ENCODE data around the gene TMPRSS4. TPM values are rescaled to one million over a fixed set of nuclear protein-coding genes. Genes with fewer than 3 reads are reported as not detected.

The TMPRSS4 gene
- total RNA-seq, 1 donor from 2014 or later: not detected

DNA sequence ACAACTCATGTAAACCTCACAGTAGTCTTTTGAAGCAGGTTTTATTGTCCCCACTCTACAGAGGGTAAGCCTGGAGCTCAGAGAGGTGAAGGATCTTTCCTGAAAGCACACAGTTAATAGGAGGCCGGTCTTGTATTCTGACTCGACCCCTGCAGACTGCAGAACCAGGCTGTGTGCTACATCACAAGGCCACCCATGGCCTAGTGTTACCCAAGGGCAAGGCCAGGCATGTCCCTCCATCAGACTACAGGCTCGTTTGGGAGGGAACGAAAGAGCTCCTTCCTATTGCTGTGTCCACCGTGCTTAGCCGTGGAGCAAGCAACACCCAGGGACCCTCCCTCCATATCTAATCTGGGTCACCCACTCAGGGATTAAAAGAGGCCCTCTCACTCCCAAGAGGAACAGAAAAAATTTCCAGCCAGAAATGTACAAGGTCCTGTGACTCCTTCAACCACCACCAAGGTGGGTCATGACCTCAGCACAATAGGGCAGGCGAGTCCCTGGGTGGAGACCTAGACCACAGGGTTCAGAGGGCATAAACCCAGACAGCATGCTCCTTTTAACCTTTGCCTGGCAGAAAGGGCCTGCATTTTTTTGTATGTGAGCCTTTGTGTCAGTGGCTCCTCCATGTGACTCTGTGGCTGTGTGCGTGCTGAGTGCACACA lies 16.2 kb downstream of the TMPRSS4 start:
- intact Hi-C loops (cut with DNase I): no loop called here
- no peak for ATAC-seq
- DNase-seq (ENCODE audit: missing footprints): no peak

DNA sequence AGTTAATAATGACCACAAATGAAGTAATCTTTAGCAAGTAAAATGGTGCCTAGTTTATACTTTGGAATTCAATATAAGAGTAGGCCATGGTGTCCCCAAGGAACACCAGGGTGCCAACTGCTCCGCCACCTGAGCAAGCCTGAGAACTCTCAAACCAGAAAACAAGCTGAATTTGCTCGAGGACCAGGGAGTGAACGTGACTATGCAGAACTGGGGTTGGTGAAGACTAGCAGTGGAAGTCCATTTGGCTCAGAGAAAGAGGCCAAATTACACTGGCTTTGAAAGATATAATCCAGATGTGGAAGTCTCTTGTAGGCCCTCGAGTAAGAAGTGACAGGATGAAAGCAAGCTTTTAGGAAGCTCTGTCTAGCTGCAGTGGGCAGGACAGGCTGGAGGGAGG lies 18.6 kb downstream of the TMPRSS4 start:
- ATAC-seq (no peak), DNase-seq (ENCODE audit: missing footprints) (no peak)
- intact Hi-C loops (cut with DNase I): no loop called here

DNA sequence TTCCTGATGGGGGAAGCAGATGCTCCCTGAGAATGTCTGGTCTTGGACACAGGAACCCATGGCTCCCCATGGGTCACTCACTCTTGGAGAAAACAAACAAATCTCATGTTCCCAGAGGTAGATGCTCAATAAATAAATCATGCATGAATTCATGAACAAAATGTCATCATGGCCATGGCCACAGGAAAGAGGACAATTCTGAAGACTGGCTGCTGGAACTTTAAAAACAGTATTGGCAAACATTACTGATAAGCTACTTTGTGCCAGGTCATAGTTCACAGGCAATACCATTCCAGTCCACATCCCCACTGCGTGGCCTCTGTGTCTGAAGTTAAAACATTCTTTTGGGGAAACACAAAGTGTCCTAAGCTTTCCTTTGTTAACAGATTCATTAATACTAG lies 19.1 kb downstream of the TMPRSS4 start:
- ATAC-seq (no peak), DNase-seq (ENCODE audit: missing footprints) (no peak)
- intact Hi-C loops (cut with DNase I): no loop called here

DNA sequence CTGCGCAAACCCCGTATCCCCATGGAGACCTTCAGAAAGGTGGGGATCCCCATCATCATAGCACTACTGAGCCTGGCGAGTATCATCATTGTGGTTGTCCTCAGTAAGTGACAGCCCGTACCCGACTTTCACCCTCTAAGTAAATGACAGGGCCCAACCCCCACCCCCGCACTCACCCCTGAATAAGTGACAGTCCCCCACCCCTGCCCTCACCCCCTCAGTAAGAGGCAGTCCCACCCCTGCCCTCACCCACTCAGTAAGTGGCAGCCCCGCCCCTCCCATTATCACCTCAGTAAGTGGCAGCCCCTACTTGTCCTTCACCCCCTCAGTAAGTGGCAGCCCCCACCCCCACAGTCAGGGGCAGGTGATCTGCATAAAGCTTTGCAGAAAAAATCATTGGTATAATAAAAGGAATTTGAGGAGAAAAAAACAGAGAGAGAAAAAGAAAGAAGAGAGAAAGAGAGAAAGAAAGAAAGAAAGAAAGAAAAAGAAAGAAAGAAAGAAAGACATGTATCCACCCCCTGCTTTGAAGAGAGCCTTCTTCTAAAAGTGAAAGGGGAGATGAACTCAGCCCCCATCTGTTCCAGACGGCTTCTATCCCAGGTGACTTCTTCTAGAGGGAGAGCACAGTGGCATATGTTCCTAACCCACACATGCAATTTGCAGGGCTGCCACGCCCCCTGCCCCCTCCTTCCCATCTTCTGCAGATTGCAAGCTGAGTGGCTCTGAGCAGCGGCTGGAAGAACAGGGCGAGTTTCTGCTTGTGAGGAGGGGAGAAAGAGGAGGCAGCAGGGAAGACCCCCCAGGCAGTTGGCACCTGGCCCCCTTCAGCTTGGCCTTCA lies 22.3 kb downstream of the TMPRSS4 start:
- DNase-seq (ENCODE audit: missing footprints) (no peak), ATAC-seq (no peak)
- intact Hi-C loops (cut with DNase I): no loop called here

DNA sequence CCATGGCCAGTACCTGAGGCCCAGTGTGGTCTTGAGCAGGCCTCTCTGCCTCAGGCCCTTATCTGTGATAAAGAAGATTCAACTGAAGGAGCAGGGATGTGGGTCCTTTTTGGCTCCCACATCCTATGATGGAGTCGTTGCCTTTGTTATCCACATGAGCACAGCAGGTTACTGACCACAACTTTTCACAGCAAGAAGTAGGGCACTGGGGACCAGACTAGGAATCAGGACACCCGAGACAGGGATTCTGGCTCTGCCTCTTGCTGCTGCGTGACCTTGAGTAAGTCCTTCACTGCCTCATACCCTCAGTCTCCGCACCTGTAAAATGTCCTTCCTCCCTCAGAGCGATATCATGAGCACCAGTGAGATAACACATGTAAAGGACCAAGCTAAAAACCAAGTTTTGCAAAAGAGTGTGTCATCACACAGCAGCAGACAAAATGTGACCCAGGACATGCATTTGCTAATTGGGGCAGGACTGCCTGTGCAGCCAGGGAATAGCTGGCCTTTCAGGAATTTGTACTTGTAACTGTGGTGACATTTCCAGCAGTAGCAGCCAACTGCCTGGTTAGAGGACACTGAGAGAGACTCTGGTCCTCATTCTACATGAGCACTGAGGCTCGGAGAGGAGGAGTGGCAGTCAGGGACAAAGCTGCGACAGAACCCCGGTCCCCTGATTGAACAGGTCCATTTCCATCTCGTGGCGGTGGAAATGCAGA lies 23.1 kb downstream of the TMPRSS4 start:
- DNase-seq (ENCODE audit: missing footprints) (no peak), ATAC-seq (peak; percentile 92)
- intact Hi-C loops (cut with DNase I): no loop called here

DNA sequence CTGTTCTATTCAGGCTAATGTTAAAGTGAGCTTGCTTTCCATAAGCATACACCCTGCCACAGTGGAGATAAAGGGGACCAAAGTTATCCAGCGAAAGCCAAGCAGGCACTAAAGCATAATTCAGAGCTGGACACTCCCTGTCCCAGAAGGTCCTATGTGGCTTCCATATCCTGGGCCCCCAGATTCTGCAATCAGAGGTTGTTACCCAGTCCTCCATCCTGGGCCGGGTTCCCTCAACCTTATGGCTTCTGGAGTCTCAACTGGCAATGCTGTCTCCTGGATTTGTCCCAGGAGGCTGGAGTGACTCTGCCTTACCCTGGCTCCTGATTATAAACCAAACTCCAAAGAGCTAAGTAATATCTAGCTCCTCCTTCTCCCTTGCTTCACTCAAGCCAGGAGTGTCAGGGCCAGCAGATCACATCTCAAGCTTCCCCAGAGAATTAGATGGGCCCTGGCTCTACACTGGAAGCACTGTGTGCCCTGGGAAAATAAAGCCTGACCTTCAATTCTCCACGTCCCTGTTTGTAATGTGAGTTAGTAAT lies 23.9 kb downstream of the TMPRSS4 start:
- intact Hi-C loops (cut with DNase I): no loop called here
- ATAC-seq (peak; percentile 27), DNase-seq (ENCODE audit: missing footprints) (no peak)

DNA sequence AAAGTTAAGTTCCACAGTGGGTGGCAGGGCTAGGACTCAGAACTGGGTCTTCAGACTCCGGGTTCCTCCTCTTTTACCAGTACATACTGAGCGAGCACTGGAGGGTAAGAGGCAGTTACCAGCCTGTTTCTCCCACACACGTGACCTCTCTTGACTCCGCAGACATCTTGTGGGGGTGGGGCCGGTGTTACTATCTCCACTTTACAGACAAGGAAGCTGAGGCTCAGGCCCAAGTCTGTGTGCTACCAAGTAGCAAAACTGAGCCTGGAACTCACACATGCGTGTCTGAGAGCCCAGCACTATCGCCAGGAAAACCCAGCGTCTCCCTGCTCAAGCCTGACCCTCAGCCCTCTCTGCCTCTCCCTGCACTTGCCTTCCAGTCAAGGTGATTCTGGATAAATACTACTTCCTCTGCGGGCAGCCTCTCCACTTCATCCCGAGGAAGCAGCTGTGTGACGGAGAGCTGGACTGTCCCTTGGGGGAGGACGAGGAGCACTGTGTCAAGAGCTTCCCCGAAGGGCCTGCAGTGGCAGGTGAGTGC lies 25.9 kb downstream of the TMPRSS4 start:
- intact Hi-C loops (cut with DNase I): no loop called here
- no peak for DNase-seq (ENCODE audit: missing footprints)
- no peak for ATAC-seq

DNA sequence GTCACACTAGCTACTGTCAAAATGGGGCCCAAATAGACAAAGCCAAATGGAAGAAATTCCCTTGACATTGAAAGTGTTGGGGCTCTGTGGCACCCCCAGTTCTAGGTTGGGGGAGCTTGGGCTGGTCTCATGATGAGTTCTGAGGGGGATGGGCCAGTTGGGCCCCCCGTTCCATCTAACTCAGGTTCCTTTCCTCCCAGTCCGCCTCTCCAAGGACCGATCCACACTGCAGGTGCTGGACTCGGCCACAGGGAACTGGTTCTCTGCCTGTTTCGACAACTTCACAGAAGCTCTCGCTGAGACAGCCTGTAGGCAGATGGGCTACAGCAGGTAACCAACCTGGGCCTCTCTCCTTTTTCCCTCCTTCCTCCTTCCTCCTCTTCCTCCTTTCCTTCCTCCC lies 27.6 kb downstream of the TMPRSS4 start:
- DNase-seq (ENCODE audit: missing footprints) (no peak), ATAC-seq (no peak)
- intact Hi-C loops (cut with DNase I): no loop called here

DNA sequence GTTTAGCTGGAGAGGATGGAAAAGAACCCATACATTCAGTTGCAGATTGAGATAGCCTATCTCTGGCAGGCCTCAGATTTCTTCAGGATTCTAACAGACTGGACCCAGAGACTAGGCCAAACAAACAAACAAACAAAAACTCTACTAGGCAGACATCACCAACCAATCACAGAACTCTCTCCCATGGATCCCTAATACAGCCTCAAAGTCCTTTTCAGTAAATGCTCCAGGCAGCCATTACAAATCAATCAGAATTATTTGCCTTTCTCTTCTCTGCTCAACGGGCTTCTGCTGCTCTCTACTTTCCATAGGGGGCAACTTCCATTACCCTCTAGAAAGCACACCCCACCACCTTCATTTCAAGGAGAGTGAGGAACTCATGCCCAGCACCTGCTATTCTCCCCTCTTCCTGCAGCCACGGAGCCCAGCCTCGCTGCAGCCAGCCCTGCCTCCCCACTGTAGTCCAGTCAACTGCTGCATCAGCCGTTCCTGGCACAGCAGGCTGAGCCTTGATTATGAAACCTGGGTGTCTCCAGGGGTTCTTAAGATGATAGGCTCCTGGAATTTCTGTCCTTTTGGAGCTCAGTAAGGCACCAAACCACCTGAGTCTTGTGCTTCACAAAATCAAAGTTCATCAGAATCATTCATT lies 28.9 kb downstream of the TMPRSS4 start:
- DNase-seq (ENCODE audit: missing footprints) (no peak), ATAC-seq (no peak)

DNA sequence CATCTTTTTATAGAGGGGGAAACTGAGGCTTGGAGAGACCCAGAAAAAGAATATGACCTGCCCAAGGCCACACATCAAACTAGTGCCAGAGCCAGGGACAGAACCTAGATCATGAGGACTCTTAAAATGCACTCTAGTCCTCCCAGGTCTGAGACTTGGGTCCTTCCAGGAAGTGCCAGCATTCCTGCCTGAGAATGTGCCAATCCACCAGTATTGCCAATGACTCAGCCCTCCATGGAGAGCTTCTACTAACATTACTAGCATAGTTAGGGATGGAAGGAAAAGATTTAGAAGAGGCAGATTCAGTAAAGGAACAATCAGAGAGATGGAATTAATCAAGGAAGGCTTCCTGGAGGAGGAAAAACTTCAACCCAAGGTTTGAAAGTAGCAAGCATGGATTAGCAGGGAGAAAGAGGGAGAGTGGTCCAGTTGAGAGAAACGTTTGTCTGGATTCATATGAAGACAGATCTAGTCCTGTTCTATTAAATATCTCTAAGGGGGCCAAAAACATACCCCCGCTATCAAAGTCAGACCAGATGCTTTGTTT lies 30.0 kb downstream of the TMPRSS4 start:
- intact Hi-C loops (cut with DNase I): no loop called here
- no peak for DNase-seq (ENCODE audit: missing footprints)
- ATAC-seq: no peak

More for the DNA sequence above, 28.9 kb downstream of the TMPRSS4 start:
- intact Hi-C loops (cut with DNase I): no loop called here

DNA sequence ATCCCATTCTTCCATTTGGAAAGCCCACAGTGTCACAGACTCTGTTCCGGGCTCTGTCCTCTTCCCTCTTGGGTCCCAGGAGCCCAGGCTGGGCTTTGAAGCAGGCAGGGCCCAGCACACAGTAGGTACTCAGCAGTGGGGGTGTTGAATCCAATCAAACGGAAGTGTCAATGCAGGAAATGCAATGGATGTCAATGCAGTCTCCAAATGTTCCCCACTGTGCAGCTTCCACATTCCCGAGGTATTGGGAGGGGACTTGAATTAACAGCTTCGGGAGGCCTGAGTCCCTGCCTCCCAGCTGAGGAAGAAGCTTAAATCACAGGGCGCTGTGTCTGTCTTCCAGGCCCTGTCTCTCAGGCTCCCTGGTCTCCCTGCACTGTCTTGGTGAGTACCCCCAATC lies 31.6 kb downstream of the TMPRSS4 start:
- DNase-seq (ENCODE audit: missing footprints) (no peak), ATAC-seq (no peak)
- intact Hi-C loops (cut with DNase I): no loop called here

DNA sequence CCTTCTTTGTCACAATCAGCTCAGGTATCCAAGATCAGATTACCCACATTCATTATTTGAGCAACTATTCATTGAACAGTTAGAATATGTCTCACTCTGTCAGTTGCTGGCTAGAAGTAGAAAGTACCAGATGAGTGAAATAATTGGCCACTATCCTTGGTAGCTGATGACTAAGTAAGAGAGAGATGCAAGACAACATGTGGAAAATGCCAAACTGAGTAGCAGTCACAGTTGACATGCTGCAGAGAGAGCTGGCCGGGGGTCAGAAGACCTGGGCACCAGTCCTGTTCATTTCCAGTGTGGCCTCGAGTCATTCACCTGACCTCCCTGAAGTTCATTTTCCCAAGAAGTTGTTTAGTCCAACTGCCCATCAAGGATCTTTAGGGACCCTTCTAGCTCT lies 32.4 kb downstream of the TMPRSS4 start:
- DNase-seq (ENCODE audit: missing footprints): no peak
- peak; percentile 84 for ATAC-seq
- intact Hi-C loops (cut with DNase I): no loop called here

DNA sequence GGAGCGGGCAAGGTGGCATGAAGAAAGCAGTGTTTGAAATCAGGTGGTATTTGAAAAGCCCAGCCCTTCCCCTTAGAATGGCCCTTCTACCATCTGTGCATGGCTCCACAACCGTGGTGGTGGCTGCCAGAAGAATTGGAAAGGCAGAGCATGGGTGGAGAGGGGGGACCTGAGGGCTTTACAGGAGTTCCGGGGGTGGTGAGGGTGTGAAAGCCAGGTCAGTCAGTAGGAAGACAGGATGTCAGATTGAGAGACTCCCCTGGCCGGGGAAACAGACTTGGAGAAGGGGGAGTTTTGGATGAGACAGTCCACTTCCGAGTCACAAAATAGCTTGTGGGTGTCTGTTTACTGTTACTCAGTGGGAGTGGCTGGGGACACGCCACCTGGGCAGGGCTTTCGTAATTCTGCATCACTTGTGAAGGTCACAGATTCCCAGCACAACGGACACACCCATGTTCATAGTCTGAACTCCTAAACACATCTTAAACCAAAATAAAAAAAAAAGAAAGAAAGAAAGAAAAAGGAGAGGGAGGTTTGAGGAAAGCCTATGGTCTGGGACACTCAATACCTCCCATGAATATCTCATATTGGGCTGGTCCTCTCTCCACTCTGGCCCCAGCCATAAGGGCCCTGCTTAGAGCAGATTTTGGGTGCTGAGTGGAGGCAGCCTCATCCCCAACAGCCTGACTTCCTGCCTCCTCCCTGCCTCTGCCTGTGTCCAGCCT lies 34.3 kb downstream of the TMPRSS4 start:
- ATAC-seq: no peak
- DNase-seq (ENCODE audit: missing footprints): no peak
- intact Hi-C loops (cut with DNase I): no loop called here

DNA sequence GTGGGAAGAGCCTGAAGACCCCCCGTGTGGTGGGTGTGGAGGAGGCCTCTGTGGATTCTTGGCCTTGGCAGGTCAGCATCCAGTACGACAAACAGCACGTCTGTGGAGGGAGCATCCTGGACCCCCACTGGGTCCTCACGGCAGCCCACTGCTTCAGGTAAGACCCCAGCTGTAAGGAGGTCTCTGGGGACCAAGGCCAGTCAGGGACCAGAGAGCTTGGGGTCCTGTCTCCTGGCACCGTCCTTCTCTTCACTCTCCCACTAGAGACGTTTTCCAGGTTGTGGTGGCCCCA lies 34.8 kb downstream of the TMPRSS4 start:
- DNase-seq (ENCODE audit: missing footprints) (no peak), ATAC-seq (no peak)
- intact Hi-C loops (cut with DNase I): no loop called here

DNA sequence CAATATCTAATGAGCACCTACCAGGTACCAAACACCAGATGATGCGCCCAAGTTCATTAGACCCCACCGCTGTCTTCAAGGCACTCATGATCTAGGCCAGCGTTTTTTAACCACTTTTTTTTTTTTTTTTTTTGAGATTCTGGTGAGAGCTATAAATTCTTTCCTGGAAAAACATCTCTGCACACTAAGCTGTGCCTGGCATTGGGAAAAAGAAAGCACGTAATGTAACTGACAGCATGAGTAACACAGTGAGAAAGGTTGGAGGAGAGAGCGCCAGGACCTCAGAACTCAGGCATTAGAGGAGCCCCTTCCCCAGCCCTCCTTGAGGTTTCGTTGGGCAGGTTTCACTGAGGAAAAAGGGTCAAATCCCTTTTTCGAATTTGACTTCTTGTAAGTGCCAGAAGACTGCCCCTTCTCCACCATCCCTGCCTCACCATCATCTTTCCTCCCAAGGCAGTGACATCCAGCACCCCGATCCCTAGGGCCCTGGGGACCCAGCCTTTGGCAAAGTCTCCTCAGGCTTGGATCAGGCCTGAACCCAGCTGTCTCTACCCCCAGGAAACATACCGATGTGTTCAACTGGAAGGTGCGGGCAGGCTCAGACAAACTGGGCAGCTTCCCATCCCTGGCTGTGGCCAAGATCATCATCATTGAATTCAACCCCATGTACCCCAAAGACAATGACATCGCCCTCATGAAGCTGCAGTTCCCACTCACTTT lies 36.0 kb downstream of the TMPRSS4 start:
- intact Hi-C loops (cut with DNase I): no loop called here
- ATAC-seq (no peak), DNase-seq (ENCODE audit: missing footprints) (no peak)

DNA sequence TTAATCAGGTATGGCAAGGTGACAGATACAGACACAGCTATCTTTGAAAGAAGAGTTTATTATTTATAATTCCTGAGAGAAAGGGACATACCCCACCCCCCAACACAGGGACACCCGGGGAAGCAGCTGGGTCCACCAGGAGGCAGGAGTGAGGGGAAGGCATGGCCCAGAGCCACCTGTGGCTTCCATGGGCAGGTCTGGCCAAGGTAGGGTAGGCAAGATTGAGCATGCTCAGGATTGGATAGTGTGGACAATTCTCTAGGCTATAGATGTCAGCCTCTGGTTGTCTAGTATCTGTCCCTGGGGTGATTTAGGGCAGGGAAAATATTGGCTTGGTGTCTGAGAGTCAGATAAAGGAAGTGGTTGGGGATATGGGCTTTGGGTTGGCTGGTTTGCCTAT lies 37.4 kb downstream of the TMPRSS4 start:
- intact Hi-C loops (cut with DNase I): no loop called here
- no peak for DNase-seq (ENCODE audit: missing footprints)
- no peak for ATAC-seq

DNA sequence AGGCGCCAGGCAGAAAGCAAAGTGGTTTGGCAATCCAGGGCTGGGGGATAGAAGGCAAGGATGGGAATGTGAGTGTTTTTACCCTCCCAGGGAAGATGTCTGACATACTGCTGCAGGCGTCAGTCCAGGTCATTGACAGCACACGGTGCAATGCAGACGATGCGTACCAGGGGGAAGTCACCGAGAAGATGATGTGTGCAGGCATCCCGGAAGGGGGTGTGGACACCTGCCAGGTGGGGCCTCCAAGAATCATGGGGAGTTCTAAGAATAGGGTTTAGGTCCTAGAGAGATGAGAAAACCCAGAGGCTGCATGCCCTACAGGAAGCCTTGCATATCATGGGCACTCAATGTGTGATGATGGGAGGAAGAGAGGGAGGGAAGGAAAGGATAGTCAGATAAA lies 38.2 kb downstream of the TMPRSS4 start:
- DNase-seq (ENCODE audit: missing footprints) (no peak), ATAC-seq (no peak)
- intact Hi-C loops (cut with DNase I): no loop called here
